Progenitor cell of endocrine pancreas (in vitro differentiated cells): Measurements from ENCODE around the gene MBLAC1. TPM values are rescaled to one million over a fixed set of nuclear protein-coding genes. Genes with fewer than 3 reads are reported as not detected.

ENCODE experiments used
- DNase-seq: peaks from one replicate; pipeline ENCODE4 v3.0.0; 2021; ENCODE audit warnings: low spot score; ENCODE audit not compliant: unreplicated experiment
- H3K27ac Mint-ChIP-seq: 2 replicates; pipeline ENCODE4 v1.8.0; 2021; ENCODE audit warnings: mild to moderate bottlenecking, moderate library complexity, mixed read lengths
- H3K27me3 Mint-ChIP-seq: 2 replicates; pipeline ENCODE4 v1.8.0; 2021; ENCODE audit warnings: mixed read lengths
- H3K36me3 Mint-ChIP-seq: 2 replicates; pipeline ENCODE4 v1.8.0; 2022; ENCODE audit warnings: mixed read lengths; ENCODE audit not compliant: insufficient read depth
- H3K4me1 Mint-ChIP-seq: 2 replicates; pipeline ENCODE4 v1.8.0; 2021; ENCODE audit warnings: low read depth, mixed read lengths
- H3K4me3 Mint-ChIP-seq: 2 replicates; pipeline ENCODE4 v1.8.0; 2021; ENCODE audit warnings: low read depth, mild to moderate bottlenecking, moderate library complexity, mixed read lengths
- H3K9me3 Mint-ChIP-seq: 2 replicates; pipeline ENCODE4 v1.8.0; 2021; ENCODE audit warnings: low read depth, mixed read lengths
- CTCF ChIP-seq: fragments of 200-600 bp; sonication (generic); IDR thresholded peaks from one replicate; pipeline ENCODE4 v1.5.0; 2021; ENCODE audit warnings: antibody characterized with exemption, mild to moderate bottlenecking; ENCODE audit not compliant: unreplicated experiment
- total RNA-seq: library from RNA; stranded (reverse); gene quantifications from 2 replicates; pipeline ENCODE4 v1.2.1, GENCODE V29; 2021

MBLAC1 gene
- total RNA-seq, 1 donor from 2014 or later: 1.6 TPM

GRCh38 chr7:100163006-100163531 is 36.3 kb downstream of the MBLAC1 start:
- no peak overlapping the region for H3K4me3 Mint-ChIP-seq
- no peak for TF ChIP-seq CTCF
- no peak overlapping the region for H3K27ac Mint-ChIP-seq
- DNase-seq: no peak
- no peaks in the 10 kb centered on the region for H3K36me3 Mint-ChIP-seq
- H3K9me3 Mint-ChIP-seq: no peaks in the 10 kb centered on the region
- peaks cover 26% of the 10 kb centered on the region for H3K27me3 Mint-ChIP-seq
- peaks cover 21% of the 10 kb centered on the region for H3K4me1 Mint-ChIP-seq

- Mint-ChIP-seq H3K4me3 (no peak overlapping the region), H3K27me3 (peaks cover 34% of the 10 kb centered on the region), H3K9me3 (no peaks in the 10 kb centered on the region), H3K36me3 (no peaks in the 10 kb centered on the region), H3K27ac (no peak overlapping the region), H3K4me1 (peaks cover 27% of the 10 kb centered on the region)
- no peak for TF ChIP-seq CTCF
- no peak for DNase-seq
Measured at GRCh38 chr7:100163871-100164270, 37.1 kb downstream of the MBLAC1 start.

DNA sequence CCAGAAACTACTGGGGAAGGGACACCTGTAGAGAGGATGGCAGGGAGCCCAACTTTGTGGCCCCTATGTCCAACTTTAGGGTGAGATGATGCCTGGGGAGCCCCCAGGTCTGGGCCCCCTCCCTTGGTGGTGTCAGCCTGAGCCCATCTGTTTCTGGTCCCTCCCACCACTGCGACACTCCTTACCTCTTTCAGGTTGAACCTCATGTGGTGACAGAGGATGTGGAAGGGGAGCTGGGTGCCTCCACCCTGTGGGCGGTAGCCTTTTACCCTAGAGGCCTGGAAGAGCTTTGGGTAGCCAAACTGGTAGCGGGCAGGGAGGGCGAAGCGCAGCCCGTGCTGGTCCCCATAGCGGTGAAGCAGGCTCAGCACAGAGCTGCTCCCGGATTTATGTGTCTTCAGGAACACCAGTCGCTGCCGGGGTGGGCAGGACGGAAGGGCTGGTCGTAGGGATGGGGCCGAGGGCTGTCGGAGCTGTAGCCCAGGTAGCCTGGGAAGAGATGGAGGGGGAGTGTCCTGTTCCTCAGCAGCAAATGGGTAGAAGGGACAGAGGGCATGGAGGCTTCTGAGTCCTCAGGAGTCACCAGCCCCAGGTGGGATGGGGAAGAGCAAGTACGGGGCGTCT is 39.7 kb downstream of the MBLAC1 start:
- Mint-ChIP-seq H3K4me3 (no peak overlapping the region), H3K36me3 (peaks cover 2% of the 10 kb centered on the region), H3K4me1 (peaks cover 27% of the 10 kb centered on the region), H3K9me3 (no peaks in the 10 kb centered on the region), H3K27me3 (peaks cover 42% of the 10 kb centered on the region), H3K27ac (no peak overlapping the region)
- no peak for DNase-seq
- no peak for TF ChIP-seq CTCF

DNA sequence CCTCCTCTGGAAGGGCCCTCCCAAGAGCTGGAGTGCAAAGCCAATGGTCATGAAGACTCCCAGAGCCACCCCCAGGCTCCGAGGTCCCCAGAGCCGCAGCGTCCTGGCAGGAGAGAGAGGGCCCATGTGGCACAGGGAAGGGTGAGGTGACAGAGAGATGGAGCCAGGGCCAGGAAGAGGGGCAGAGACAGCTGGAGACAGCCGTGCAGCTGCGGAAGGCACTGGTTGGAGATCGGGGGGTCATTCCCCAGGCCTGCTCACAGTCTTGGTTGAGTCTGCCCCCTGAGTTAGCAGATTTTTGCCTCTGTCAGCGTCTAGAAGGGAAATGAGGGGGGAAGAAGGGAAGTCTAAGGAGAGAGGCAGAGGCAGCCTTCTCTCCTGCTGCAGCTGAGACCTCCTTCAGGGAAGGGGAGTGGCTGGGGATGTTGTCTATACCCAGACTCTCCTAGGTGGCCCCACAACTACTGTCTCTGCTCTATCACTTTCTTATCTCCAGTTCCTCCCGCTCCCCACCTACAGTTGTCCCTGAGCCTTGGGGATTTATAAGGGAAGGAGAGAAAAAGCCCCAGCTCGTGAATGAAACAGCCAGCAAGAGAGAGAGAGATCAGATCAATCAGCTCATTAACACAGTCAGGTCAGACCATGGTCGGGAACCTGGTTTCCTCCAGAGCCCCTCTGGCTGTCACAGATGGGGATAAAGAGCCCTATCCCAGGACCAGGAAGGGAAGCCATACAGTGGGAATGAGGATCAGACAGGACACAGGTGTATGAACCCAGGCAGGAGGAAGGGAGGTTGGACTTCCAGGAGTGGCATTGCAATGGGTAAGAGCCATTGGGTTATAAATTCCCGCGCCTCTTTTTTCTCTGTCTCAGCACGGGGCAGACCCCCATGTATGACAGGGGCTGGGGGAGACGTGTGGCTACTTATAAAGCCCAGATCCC is 40.5 kb downstream of the MBLAC1 start:
- Mint-ChIP-seq H3K4me1 (peaks cover 29% of the 10 kb centered on the region), H3K9me3 (no peaks in the 10 kb centered on the region), H3K27ac (no peak overlapping the region), H3K4me3 (peak overlapping the region; percentile 62), H3K36me3 (peaks cover 2% of the 10 kb centered on the region), H3K27me3 (peaks cover 42% of the 10 kb centered on the region)
- no peak for TF ChIP-seq CTCF
- DNase-seq: no peak

DNA sequence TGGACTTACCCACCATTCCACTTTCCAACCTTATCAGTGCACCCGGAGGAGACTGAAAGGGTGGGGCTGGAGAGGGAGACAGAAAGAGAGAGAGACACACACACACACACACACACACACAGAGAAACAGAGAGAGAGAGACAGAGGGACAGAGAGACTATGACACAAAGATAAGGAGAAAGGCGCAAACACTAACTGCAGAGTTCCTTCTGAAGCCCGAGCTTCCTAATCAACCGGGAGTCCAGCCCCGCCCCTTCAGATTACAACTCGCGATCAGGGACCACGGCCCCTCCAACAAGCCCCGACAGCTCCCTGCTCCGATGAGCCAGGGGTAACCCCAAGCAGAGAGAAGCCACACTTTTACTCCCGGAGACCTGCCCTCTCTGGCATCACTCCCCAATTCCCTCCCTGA is 41.2 kb downstream of the MBLAC1 start:
- H3K4me3 Mint-ChIP-seq: peak overlapping the region; percentile 62
- peaks cover 42% of the 10 kb centered on the region for H3K27me3 Mint-ChIP-seq
- H3K9me3 Mint-ChIP-seq: no peaks in the 10 kb centered on the region
- no peak for DNase-seq
- H3K27ac Mint-ChIP-seq: no peak overlapping the region
- no peak for TF ChIP-seq CTCF
- H3K36me3 Mint-ChIP-seq: peaks cover 2% of the 10 kb centered on the region
- peaks cover 29% of the 10 kb centered on the region for H3K4me1 Mint-ChIP-seq
